Fibroblast of lung (primary cell): ENCODE data around the gene RPS6KC1. TPM values are rescaled to one million over a fixed set of nuclear protein-coding genes. Genes with fewer than 3 reads are reported as not detected.

Source experiments
- DNase-seq, 2 donors: peaks; one replicate each; pipeline versions ENCODE4 v3.0.0 to v3.0.0-alpha.2; 2010; ENCODE audit warnings: low read depth in 2 of 2
- H2AFZ ChIP-seq: 2 replicates; pipeline ENCODE4 v1.5.1; 2012; ENCODE audit warnings: low read length, control low read depth, inconsistent platforms
- H3K27ac ChIP-seq: 2 replicates; pipeline ENCODE4 v1.5.1; 2011; ENCODE audit warnings: low read length, control low read depth; ENCODE audit not compliant: insufficient read depth
- H3K27me3 ChIP-seq: 2 replicates; pipeline ENCODE4 v1.5.1; 2011; ENCODE audit warnings: mild to moderate bottlenecking, low read length; ENCODE audit not compliant: control insufficient read depth, insufficient read depth
- H3K36me3 ChIP-seq: 2 replicates; pipeline ENCODE4 v1.5.1; 2011; ENCODE audit warnings: low read length; ENCODE audit not compliant: control insufficient read depth, insufficient read depth
- H3K4me1 ChIP-seq: 2 replicates; pipeline ENCODE4 v1.5.1; 2011; ENCODE audit warnings: low read length; ENCODE audit not compliant: control insufficient read depth, insufficient read depth; ENCODE audit errors: extremely low read depth
- H3K4me2 ChIP-seq: 2 replicates; pipeline ENCODE4 v1.5.1; 2011; ENCODE audit warnings: low read length, control low read depth; ENCODE audit not compliant: insufficient read depth; ENCODE audit errors: extremely low read depth
- H3K4me3 ChIP-seq, 4 experiments: fragments of 200-600 bp in 1 of 4; sonication (generic) in 1 of 4; replicated peaks in 1 of 4; 2 replicates each; pipeline ENCODE4 v1.5.1; 2011 to 2016; ENCODE audit warnings: low read length in 4 of 4, low read depth in 3 of 4, mild to moderate bottlenecking in 3 of 4, control low read depth in 2 of 4, inconsistent platforms in 1 of 4, mixed read lengths in 1 of 4; ENCODE audit not compliant: insufficient read depth in 1 of 4; ENCODE audit errors: control extremely low read depth in 1 of 4
- H3K79me2 ChIP-seq: 2 replicates; pipeline ENCODE4 v1.5.1; 2012; ENCODE audit warnings: mild to moderate bottlenecking, low read length, inconsistent platforms; ENCODE audit not compliant: control insufficient read depth, insufficient read depth
- H3K9ac ChIP-seq: 2 replicates; pipeline ENCODE4 v1.5.1; 2011; ENCODE audit warnings: mild to moderate bottlenecking, low read length, control low read depth; ENCODE audit not compliant: insufficient read depth
- H3K9me3 ChIP-seq: 2 replicates; pipeline ENCODE4 v1.5.1; 2012; ENCODE audit warnings: low read depth, low read length; ENCODE audit not compliant: control insufficient read depth, insufficient read depth
- H4K20me1 ChIP-seq: 2 replicates; pipeline ENCODE4 v1.5.1; 2011; ENCODE audit warnings: low read length; ENCODE audit not compliant: control insufficient read depth, insufficient read depth; ENCODE audit errors: extremely low read depth
- CTCF ChIP-seq, 2 donors: IDR thresholded peaks in 1 of 2; conservative IDR thresholded peaks in 1 of 2; 1 replicate in 1 of 2; 2 replicates in 1 of 2; pipeline ENCODE4 v1.5.1; 2011 to 2012; ENCODE audit warnings: low read length in 2 of 2, control low read depth in 1 of 2, inconsistent platforms in 1 of 2, low read depth in 1 of 2, mild to moderate bottlenecking in 1 of 2
- EZH2 ChIP-seq: IDR thresholded peaks from 2 replicates; pipeline ENCODE4 v1.5.1; 2012; ENCODE audit warnings: low read length, control low read depth, mild to moderate bottlenecking; ENCODE audit errors: missing control alignments
- polyA plus RNA-seq, 2 donors: library from polyadenylated mRNA; depleted of rRNA in 1 of 2; stranded (reverse) in 1 of 2; unstranded in 1 of 2; fragments of >200 nt; gene quantifications; 2 replicates each; pipeline ENCODE4 v1.2.1, GENCODE V29; 2011 to 2012; ENCODE audit warnings: missing spikeins in 1 of 2
- total RNA-seq: library from RNA; depleted of rRNA; stranded (reverse); fragments of >200 nt; gene quantifications from 2 replicates; pipeline ENCODE4 v1.2.1, GENCODE V29; 2014

RPS6KC1 gene
- total and polyA plus RNA-seq, 2 donors (not counting 1 experiment from before 2014, with no cell fraction given): 20.9 to 33.5 TPM

GRCh38 chr1:213103377-213104306, 52.6 kb downstream of the RPS6KC1 start:
- Histone ChIP-seq H2AFZ (no peak overlapping the region), H3K9me3 (no peaks in the 10 kb centered on the region), H3K27ac (no peak overlapping the region), H4K20me1 (no peaks in the 10 kb centered on the region), H3K4me2 (no peak overlapping the region), H3K36me3 (no peaks in the 10 kb centered on the region), H3K4me1 (no peaks in the 10 kb centered on the region), H3K4me3 (no peak overlapping the region), H3K27me3 (no peaks in the 10 kb centered on the region), H3K9ac (no peak overlapping the region), H3K79me2 (no peaks in the 10 kb centered on the region)
- TF ChIP-seq EZH2: no peak
- no peak for TF ChIP-seq CTCF (conservative IDR thresholded peaks at IDR 0.05 in 1 of 2, IDR thresholded peaks at IDR 0.05 in 1 of 2; ENCODE audit: low read depth in 1 of 2, low read length in 2 of 2)
- no peak for DNase-seq

- H3K27me3 ChIP-seq: no peaks in the 10 kb centered on the region
- H3K27ac ChIP-seq: no peak overlapping the region
- H3K4me1 ChIP-seq: no peaks in the 10 kb centered on the region
- no peak overlapping the region for H2AFZ ChIP-seq
- H3K9ac ChIP-seq: no peak overlapping the region
- H3K4me2 ChIP-seq: no peak overlapping the region
- H3K36me3 ChIP-seq: no peaks in the 10 kb centered on the region
- H3K79me2 ChIP-seq: no peaks in the 10 kb centered on the region
- H4K20me1 ChIP-seq: no peaks in the 10 kb centered on the region
- DNase-seq: no peak
- no peak overlapping the region for H3K4me3 ChIP-seq
- TF ChIP-seq EZH2: no peak
- H3K9me3 ChIP-seq: no peaks in the 10 kb centered on the region
Observed at GRCh38 chr1:213104604-213105003, 53.6 kb downstream of the RPS6KC1 start.

- H3K27me3 ChIP-seq: no peaks in the 10 kb centered on the region
- no peak overlapping the region for H3K4me3 ChIP-seq
- no peaks in the 10 kb centered on the region for H4K20me1 ChIP-seq
- TF ChIP-seq CTCF (conservative IDR thresholded peaks at IDR 0.05 in 1 of 2, IDR thresholded peaks at IDR 0.05 in 1 of 2; ENCODE audit: low read depth in 1 of 2, low read length in 2 of 2) (no peak), EZH2 (no peak)
- no peaks in the 10 kb centered on the region for H3K4me1 ChIP-seq
- no peaks in the 10 kb centered on the region for H3K79me2 ChIP-seq
- DNase-seq: no peak
- no peak overlapping the region for H3K4me2 ChIP-seq
- no peaks in the 10 kb centered on the region for H3K36me3 ChIP-seq
- no peaks in the 10 kb centered on the region for H3K9me3 ChIP-seq
- no peak overlapping the region for H2AFZ ChIP-seq
- no peak overlapping the region for H3K27ac ChIP-seq
- no peak overlapping the region for H3K9ac ChIP-seq
Observed at GRCh38 chr1:213106298-213106697, 55.3 kb downstream of the RPS6KC1 start.
